Astrocyte (in vitro differentiated cells and primary cell): ENCODE measurements around the gene EPHB2. TPM values are rescaled to one million over a fixed set of nuclear protein-coding genes. Genes with fewer than 3 reads are reported as not detected.

ENCODE experiments used
- DNase-seq: peaks from one replicate; pipeline ENCODE4 v3.0.0-alpha.2; 2010; ENCODE audit warnings: low read depth
- FAIRE-seq: peaks from 2 replicates; lab custom pipeline; 2011; peaks lifted over from hg19 to GRCh38; lab: Jason Lieb, UNC
- H2AFZ ChIP-seq: 2 replicates; pipeline ENCODE4 v1.6.0; 2012; ENCODE audit warnings: low read depth, low read length, inconsistent platforms
- H3K27ac ChIP-seq: 2 replicates; pipeline ENCODE4 v1.5.1; 2011; ENCODE audit warnings: low read depth, low read length, inconsistent platforms
- H3K27me3 ChIP-seq: 2 replicates; pipeline ENCODE4 v1.6.0; 2011; ENCODE audit warnings: low read length, inconsistent platforms; ENCODE audit not compliant: insufficient read depth
- H3K36me3 ChIP-seq: 2 replicates; pipeline ENCODE4 v1.5.1; 2011; ENCODE audit warnings: low read length, inconsistent platforms; ENCODE audit not compliant: insufficient read depth
- H3K4me1 ChIP-seq: 2 replicates; pipeline ENCODE4 v1.5.1; 2011; ENCODE audit warnings: low read length, inconsistent platforms; ENCODE audit not compliant: insufficient read depth
- H3K4me2 ChIP-seq: 2 replicates; pipeline ENCODE4 v1.6.0; 2012; ENCODE audit warnings: low read length, inconsistent platforms
- H3K4me3 ChIP-seq: 2 replicates; pipeline ENCODE4 v1.5.1; 2011; ENCODE audit warnings: low read depth, mild to moderate bottlenecking, low read length, inconsistent platforms; ENCODE audit not compliant: insufficient read depth
- H3K79me2 ChIP-seq: 2 replicates; pipeline ENCODE4 v1.6.0; 2012; ENCODE audit warnings: mild to moderate bottlenecking, low read length, inconsistent platforms; ENCODE audit not compliant: insufficient read depth
- H3K9ac ChIP-seq: 2 replicates; pipeline ENCODE4 v1.6.0; 2012; ENCODE audit warnings: mild to moderate bottlenecking, low read length, inconsistent platforms
- H3K9me3 ChIP-seq: 2 replicates; pipeline ENCODE4 v1.5.1; 2012; ENCODE audit warnings: low read depth, mild to moderate bottlenecking, low read length, inconsistent platforms; ENCODE audit not compliant: insufficient read depth
- H4K20me1 ChIP-seq: 2 replicates; pipeline ENCODE4 v1.6.0; 2012; ENCODE audit warnings: low read length, inconsistent platforms; ENCODE audit not compliant: insufficient read depth
- H3K27ac Mint-ChIP-seq: one replicate; pipeline ENCODE4 v1.8.0; 2021; ENCODE audit warnings: mild to moderate bottlenecking, mixed read lengths; ENCODE audit not compliant: unreplicated experiment
- H3K27me3 Mint-ChIP-seq: one replicate; pipeline ENCODE4 v1.8.0; 2021; ENCODE audit warnings: low read depth, mixed read lengths; ENCODE audit not compliant: unreplicated experiment
- H3K36me3 Mint-ChIP-seq: one replicate; pipeline ENCODE4 v1.8.0; 2021; ENCODE audit warnings: low read depth, mixed read lengths; ENCODE audit not compliant: unreplicated experiment
- H3K4me1 Mint-ChIP-seq: one replicate; pipeline ENCODE4 v1.8.0; 2021; ENCODE audit warnings: low read depth, mixed read lengths; ENCODE audit not compliant: unreplicated experiment
- H3K4me3 Mint-ChIP-seq: one replicate; pipeline ENCODE4 v1.8.0; 2021; ENCODE audit warnings: mild to moderate bottlenecking, moderate library complexity, mixed read lengths; ENCODE audit not compliant: unreplicated experiment
- H3K9me3 Mint-ChIP-seq: one replicate; pipeline ENCODE4 v1.8.0; 2021; ENCODE audit warnings: mild to moderate bottlenecking, mixed read lengths; ENCODE audit not compliant: unreplicated experiment
- CTCF ChIP-seq: IDR thresholded peaks from 2 replicates; pipeline ENCODE4 v1.5.1; 2011; ENCODE audit warnings: low read depth, mild to moderate bottlenecking, inconsistent platforms, low read length, moderate library complexity; ENCODE audit not compliant: insufficient read depth
- EZH2 ChIP-seq: IDR thresholded peaks from 2 replicates; pipeline ENCODE4 v1.6.1; 2012; ENCODE audit warnings: mild to moderate bottlenecking, low read length, inconsistent platforms; ENCODE audit not compliant: insufficient read depth
- total RNA-seq: library from RNA; stranded (reverse); gene quantifications from 2 replicates; pipeline ENCODE4 v1.2.1, GENCODE V29; 2021

The EPHB2 gene
- total RNA-seq, 1 donor from 2014 or later: 8.4 TPM

- FAIRE-seq (no peak), DNase-seq (no peak)
- Mint-ChIP-seq H3K36me3 (peaks cover 17% of the 10 kb centered on the region), H3K9me3 (peaks cover 24% of the 10 kb centered on the region), H3K27me3 (peaks cover 50% of the 10 kb centered on the region), H3K27ac (no peak overlapping the region), H3K4me3 (no peak overlapping the region), H3K4me1 (peaks cover 4% of the 10 kb centered on the region)
- H3K27me3 ChIP-seq: no peaks in the 10 kb centered on the region
- H3K27ac ChIP-seq: no peak overlapping the region
- TF ChIP-seq EZH2 (no peak), CTCF (no peak)
- no peaks in the 10 kb centered on the region for H3K36me3 ChIP-seq
- H3K4me2 ChIP-seq: no peak overlapping the region
- H3K79me2 ChIP-seq: peaks cover 3% of the 10 kb centered on the region
- H2AFZ ChIP-seq: no peak overlapping the region
- H3K4me3 ChIP-seq: no peak overlapping the region
- no peak overlapping the region for H3K9ac ChIP-seq
- no peaks in the 10 kb centered on the region for H3K4me1 ChIP-seq
- peaks cover 85% of the 10 kb centered on the region for H4K20me1 ChIP-seq
- no peaks in the 10 kb centered on the region for H3K9me3 ChIP-seq
Measured at GRCh38 chr1:22844621-22845020, 134.0 kb downstream of the EPHB2 start.

GRCh38 chr1:22845398-22845935 is 134.8 kb downstream of the EPHB2 start:
- peaks cover 4% of the 10 kb centered on the region for H3K4me1 Mint-ChIP-seq
- Histone ChIP-seq H3K4me3 (no peak overlapping the region), H2AFZ (no peak overlapping the region), H3K9ac (no peak overlapping the region), H4K20me1 (peaks cover 90% of the 10 kb centered on the region), H3K27ac (no peak overlapping the region), H3K4me2 (no peak overlapping the region), H3K9me3 (no peaks in the 10 kb centered on the region), H3K36me3 (no peaks in the 10 kb centered on the region), H3K27me3 (no peaks in the 10 kb centered on the region), H3K4me1 (no peaks in the 10 kb centered on the region), H3K79me2 (peaks cover 3% of the 10 kb centered on the region)
- TF ChIP-seq CTCF: no peak
- peaks cover 29% of the 10 kb centered on the region for H3K9me3 Mint-ChIP-seq
- no peak overlapping the region for H3K27ac Mint-ChIP-seq
- peaks cover 49% of the 10 kb centered on the region for H3K27me3 Mint-ChIP-seq
- FAIRE-seq (no peak), DNase-seq (no peak)
- H3K36me3 Mint-ChIP-seq: peaks cover 17% of the 10 kb centered on the region
- H3K4me3 Mint-ChIP-seq: no peak overlapping the region

- H3K9ac ChIP-seq: no peak overlapping the region
- no peak overlapping the region for H3K4me3 Mint-ChIP-seq
- no peak for FAIRE-seq
- no peak overlapping the region for H3K27ac ChIP-seq
- peaks cover 4% of the 10 kb centered on the region for H3K4me1 Mint-ChIP-seq
- H3K36me3 ChIP-seq: no peaks in the 10 kb centered on the region
- H3K27me3 ChIP-seq: no peaks in the 10 kb centered on the region
- no peaks in the 10 kb centered on the region for H3K9me3 ChIP-seq
- peaks cover 91% of the 10 kb centered on the region for H4K20me1 ChIP-seq
- no peak for DNase-seq
- TF ChIP-seq CTCF (no peak), EZH2 (no peak)
- H3K27me3 Mint-ChIP-seq: peaks cover 53% of the 10 kb centered on the region
- peaks cover 3% of the 10 kb centered on the region for H3K79me2 ChIP-seq
- no peak overlapping the region for H3K4me2 ChIP-seq
- no peak overlapping the region for H3K4me3 ChIP-seq
- H2AFZ ChIP-seq: no peak overlapping the region
- H3K36me3 Mint-ChIP-seq: peaks cover 20% of the 10 kb centered on the region
- no peaks in the 10 kb centered on the region for H3K4me1 ChIP-seq
- peaks cover 29% of the 10 kb centered on the region for H3K9me3 Mint-ChIP-seq
- no peak overlapping the region for H3K27ac Mint-ChIP-seq
Measured at GRCh38 chr1:22846458-22846857, 135.8 kb downstream of the EPHB2 start.
